ENCODE measurements around the gene BBS12. TPM values are rescaled to one million over a fixed set of nuclear protein-coding genes. Genes with fewer than 3 reads are reported as not detected.
"Not testable (repeated sequence)": the region's sequence is repeated elsewhere in the genome, so short reads cannot be mapped to it uniquely, and the experiment has no call there.

Gene BBS12
- total RNA-seq, 4 donors from 2014 or later, result 0.72 to 3.8 (median 3.1) TPM

DNA sequence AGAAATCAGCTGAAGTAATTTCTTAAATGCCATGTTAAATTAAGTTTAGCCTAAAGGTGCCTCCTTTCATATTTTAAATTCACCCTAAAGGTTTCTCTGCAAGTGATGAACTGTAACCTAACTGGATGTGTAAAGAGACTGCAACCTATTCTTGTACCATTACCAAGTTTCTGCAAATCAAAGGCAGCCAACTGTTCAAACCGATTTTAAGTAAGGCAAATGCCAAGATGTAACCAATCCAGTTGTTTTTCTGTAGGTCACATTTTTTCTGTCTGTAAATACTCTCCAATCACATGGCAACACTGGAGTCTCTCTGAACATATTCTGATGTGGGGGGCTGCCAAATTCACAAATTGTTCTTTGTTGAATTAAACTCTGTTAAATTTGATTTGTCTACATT lies 51.8 kb downstream of the BBS12 start:
- no peak for TF ChIP-seq CTCF (IDR thresholded peaks at IDR 0.05)
- no peak for TF ChIP-seq POLR2A (IDR thresholded peaks at IDR 0.05)
- DNase-seq (ENCODE audit: low spot score in 2 of 2), result no peak
- intact Hi-C loops (cut with DNase I; ENCODE audit: low total_unique reads), result no loop called here
- no peak overlapping the region for H3K4me3 ChIP-seq (ENCODE audit: low read depth, poor library complexity, severe bottlenecking)
- WGBS, 2 donors, result 13 to 21% methylated on average over 1 of the region's 1 CpG

DNA sequence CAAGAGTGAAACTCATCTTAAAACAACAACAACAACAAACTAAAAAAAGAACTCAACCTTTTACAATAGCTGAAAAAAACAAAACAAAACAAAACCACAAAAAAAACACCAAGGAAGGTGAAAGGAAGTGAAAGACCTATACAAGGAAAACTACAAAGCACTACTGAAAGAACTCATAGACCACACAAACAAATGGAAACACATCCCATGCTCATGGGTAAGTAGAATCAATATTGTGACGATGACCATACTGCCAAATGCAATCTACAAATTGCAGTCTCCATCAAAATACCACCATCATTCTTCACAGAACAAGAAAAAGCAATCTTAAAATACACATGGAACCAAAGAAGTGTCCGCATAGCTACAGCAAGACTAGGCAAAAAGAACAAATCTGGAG lies 52.6 kb downstream of the BBS12 start:
- DNase-seq (ENCODE audit: low spot score in 2 of 2), result no peak
- 93 to 98% methylated on average over 2 of the region's 2 CpGs for WGBS, 2 donors
- intact Hi-C loops (cut with DNase I; ENCODE audit: low total_unique reads), result no loop called here
- no peak for TF ChIP-seq CTCF (IDR thresholded peaks at IDR 0.05)
- TF ChIP-seq POLR2A (IDR thresholded peaks at IDR 0.05), result no peak
- no peak overlapping the region for H3K4me3 ChIP-seq (ENCODE audit: low read depth, poor library complexity, severe bottlenecking)

- H3K4me3 ChIP-seq (ENCODE audit: low read depth, poor library complexity, severe bottlenecking); DNase-seq (ENCODE audit: low spot score in 2 of 2); intact Hi-C loops (cut with DNase I; ENCODE audit: low total_unique reads): not testable (repeated sequence)
- 96 to 97% methylated on average over 4 of the region's 4 CpGs for WGBS, 2 donors
These were observed 53.8 kb downstream of the BBS12 start for GRCh38 chr4:122786296-122786695.

- H3K4me3 ChIP-seq (ENCODE audit: low read depth, poor library complexity, severe bottlenecking); intact Hi-C loops (cut with DNase I; ENCODE audit: low total_unique reads); DNase-seq (ENCODE audit: low spot score in 2 of 2): not testable (repeated sequence)
- WGBS, 2 donors, result 94 to 95% methylated on average over 1 of the region's 1 CpG
These were observed 54.4 kb downstream of the BBS12 start for GRCh38 chr4:122786920-122787319.

DNA sequence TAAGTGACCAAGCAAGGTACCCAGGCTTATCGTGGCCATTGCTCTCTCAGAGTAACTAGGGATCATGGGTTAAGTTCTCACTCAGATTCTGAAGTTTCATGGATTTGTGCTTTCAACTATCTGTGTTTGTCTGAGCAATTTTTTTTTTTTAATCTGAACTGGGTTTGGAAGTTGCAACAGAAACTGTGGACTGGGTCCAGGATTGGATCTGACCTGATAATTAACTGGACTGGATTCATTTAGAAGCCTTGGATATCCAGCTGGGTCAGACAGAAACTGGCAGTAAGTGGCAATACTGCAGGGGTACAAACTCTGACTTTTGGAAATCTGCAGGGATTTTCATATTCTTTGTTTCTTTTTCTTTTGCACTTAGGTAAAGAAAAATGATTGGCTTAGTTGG lies 55.4 kb downstream of the BBS12 start:
- WGBS, 2 donors, result 72 to 79% methylated on average over 1 of the region's 1 CpG
- intact Hi-C loops (cut with DNase I; ENCODE audit: low total_unique reads), result no loop called here
- no peak for DNase-seq (ENCODE audit: low spot score in 2 of 2)
- TF ChIP-seq CTCF (IDR thresholded peaks at IDR 0.05) (no peak), POLR2A (IDR thresholded peaks at IDR 0.05) (no peak)
- H3K4me3 ChIP-seq (ENCODE audit: low read depth, poor library complexity, severe bottlenecking), result no peak overlapping the region

- WGBS, 2 donors, result 94 to 95% methylated on average over 4 of the region's 4 CpGs
- intact Hi-C loops (cut with DNase I; ENCODE audit: low total_unique reads), result no loop called here
- TF ChIP-seq CTCF (IDR thresholded peaks at IDR 0.05) (no peak), POLR2A (IDR thresholded peaks at IDR 0.05) (no peak)
- DNase-seq (ENCODE audit: low spot score in 2 of 2), result no peak
- no peak overlapping the region for H3K4me3 ChIP-seq (ENCODE audit: low read depth, poor library complexity, severe bottlenecking)
These were observed 56.4 kb downstream of the BBS12 start for GRCh38 chr4:122788935-122789334.

GRCh38 chr4:122793811-122794210 lies 61.3 kb downstream of the BBS12 start:
- DNase-seq (ENCODE audit: low spot score in 2 of 2), result no peak
- no peak overlapping the region for H3K4me3 ChIP-seq (ENCODE audit: low read depth, poor library complexity, severe bottlenecking)
- intact Hi-C loops (cut with DNase I; ENCODE audit: low total_unique reads), result no loop called here
- no peak for TF ChIP-seq CTCF (IDR thresholded peaks at IDR 0.05)
- TF ChIP-seq POLR2A (IDR thresholded peaks at IDR 0.05), result no peak

Other genes with a start within 250 kb of the BBS12 start
- not detected for gene IL21, start 111.6 kb upstream of the BBS12 start, total RNA-seq
- 1 to 10 TPM; 4.8 to 6.1 (median 5.0) TPM for gene FGF2, start 94.1 kb downstream of the BBS12 start, total RNA-seq
- gene NUDT6, start 189.9 kb downstream of the BBS12 start, total RNA-seq, result 10 to 100 TPM in 1 of 4 donors, 1 to 10 TPM in 3; 3.2 to 12.2 (median 7.2) TPM

Data from lower leg skin (tissue), 4 donors.